ENCODE results near the gene BRF1. TPM values are rescaled to one million over a fixed set of nuclear protein-coding genes. Genes with fewer than 3 reads are reported as not detected.

BRF1 gene
- total and polyA plus RNA-seq, 2 experiments from 2014 or later = 23.6 to 35.9 TPM

DNA sequence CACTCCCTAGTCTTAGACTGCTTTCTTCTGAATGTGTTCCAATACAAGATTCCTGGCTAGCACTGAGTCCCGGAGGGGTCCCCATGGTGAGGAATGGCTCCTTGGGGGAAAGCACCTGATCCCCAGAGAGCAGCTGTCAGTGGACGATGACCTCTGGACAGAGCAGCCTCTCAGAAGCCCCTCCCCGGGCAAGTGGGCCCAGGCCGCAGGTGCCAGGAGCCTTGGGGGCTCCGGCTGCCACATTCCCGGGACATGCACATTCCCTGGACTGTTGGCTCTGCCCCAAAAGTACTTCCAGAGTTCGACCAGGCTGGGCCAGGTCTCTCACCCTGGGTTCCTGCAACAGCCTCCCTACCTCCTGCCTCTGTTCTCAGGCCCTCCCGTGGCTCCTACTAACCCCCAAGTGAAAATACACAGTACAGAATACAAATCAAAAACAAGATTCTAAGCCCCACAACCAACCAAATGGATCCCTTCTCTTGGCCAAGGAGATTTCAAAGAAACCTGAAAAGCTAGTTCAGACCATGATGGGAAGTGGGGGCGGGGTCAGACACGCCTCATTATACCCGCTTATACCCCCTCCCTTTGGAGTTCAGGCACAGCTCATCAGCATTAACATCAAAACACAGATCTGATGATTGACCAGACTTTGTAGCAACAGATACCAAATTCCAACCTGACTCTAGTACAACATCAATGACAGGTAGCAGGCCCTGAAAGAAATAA, 75.8 kb downstream of the BRF1 start:
- DNase-seq (ENCODE audit: low spot score) = no peak
- Histone ChIP-seq H3K4me1 (ENCODE audit: insufficient read depth) (no peaks in the 10 kb centered on the region), H4K20me1 (ENCODE audit: insufficient read depth, poor library complexity, severe bottlenecking) (no peaks in the 10 kb centered on the region), H3K79me2 (no peaks in the 10 kb centered on the region), H3K9me2 (replicated peaks; ENCODE audit: insufficient read depth) (no peaks in the 10 kb centered on the region), H3K27ac (no peak overlapping the region), H3K9me3 (ENCODE audit: low read depth) (no peaks in the 10 kb centered on the region), H2AFZ (no peak overlapping the region), H3K36me3 (replicated peaks; ENCODE audit: insufficient read depth, low read depth) (no peaks in the 10 kb centered on the region), H3K4me3 (no peak overlapping the region), H3K4me2 (no peak overlapping the region), H3K27me3 (no peaks in the 10 kb centered on the region)
- TF ChIP-seq CTCF (IDR thresholded peaks at IDR 0.05; ENCODE audit: poor library complexity) (no peak), EZH2 (IDR thresholded peaks at IDR 0.05; ENCODE audit: borderline replicate concordance) (no peak), EZH2phosphoT487 (IDR thresholded peaks at IDR 0.05; ENCODE audit: low read depth, severe bottlenecking, unreplicated experiment) (no peak)
- 95% methylated on average over 11 of the region's 11 CpGs for WGBS (ENCODE audit: low lambda C conversion rate, missing lambda C conversion rate)

DNA sequence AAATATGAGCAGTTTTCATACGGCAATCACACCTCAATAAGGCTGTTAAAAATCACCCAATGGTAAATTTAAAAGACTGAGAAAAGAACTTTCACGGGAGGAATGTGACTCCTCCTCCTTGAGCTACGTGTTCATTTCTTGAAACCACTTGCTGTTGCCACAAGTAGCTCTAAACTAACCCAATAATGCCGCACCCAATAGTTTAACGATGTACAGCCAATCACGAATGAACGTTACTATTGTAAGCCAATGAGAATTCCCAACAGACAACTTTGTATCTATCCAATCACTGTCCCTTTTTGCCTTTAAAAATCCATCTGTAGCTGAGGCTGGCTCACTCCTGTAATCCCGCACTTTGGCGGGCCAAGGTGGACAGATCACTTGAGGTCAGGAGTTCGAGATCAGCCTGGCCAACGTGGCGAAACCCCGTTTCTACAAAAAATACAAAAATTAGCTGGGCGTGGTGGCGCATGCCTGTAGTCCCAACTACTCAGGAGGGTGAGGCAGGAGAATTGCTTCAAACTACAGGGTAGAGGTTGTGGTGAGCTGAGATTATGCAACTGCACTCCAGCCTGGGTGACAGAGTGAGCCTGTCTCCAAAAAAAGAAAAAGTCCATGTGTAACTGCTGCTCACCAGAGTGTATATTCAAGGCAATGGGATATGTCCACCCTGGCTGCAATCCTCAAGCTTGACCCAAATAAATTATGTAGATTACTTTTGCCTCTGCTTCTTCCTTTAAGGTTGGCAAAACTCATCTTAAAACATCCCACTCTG, 76.8 kb downstream of the BRF1 start:
- DNase-seq (ENCODE audit: low spot score) = no peak
- no peak overlapping the region for H3K4me2 ChIP-seq
- H2AFZ ChIP-seq = no peak overlapping the region
- WGBS (ENCODE audit: low lambda C conversion rate, missing lambda C conversion rate) = 97% methylated on average over 15 of the region's 15 CpGs
- no peaks in the 10 kb centered on the region for H3K27me3 ChIP-seq
- H3K4me1 ChIP-seq (ENCODE audit: insufficient read depth) = no peaks in the 10 kb centered on the region
- no peaks in the 10 kb centered on the region for H3K9me2 ChIP-seq (replicated peaks; ENCODE audit: insufficient read depth)
- no peaks in the 10 kb centered on the region for H4K20me1 ChIP-seq (ENCODE audit: insufficient read depth, poor library complexity, severe bottlenecking)
- no peak overlapping the region for H3K27ac ChIP-seq
- H3K36me3 ChIP-seq (replicated peaks; ENCODE audit: insufficient read depth, low read depth) = no peaks in the 10 kb centered on the region
- H3K4me3 ChIP-seq = no peak overlapping the region
- H3K79me2 ChIP-seq = no peaks in the 10 kb centered on the region
- H3K9me3 ChIP-seq (ENCODE audit: low read depth) = no peaks in the 10 kb centered on the region
- TF ChIP-seq EZH2 (IDR thresholded peaks at IDR 0.05; ENCODE audit: borderline replicate concordance) (no peak), EZH2phosphoT487 (IDR thresholded peaks at IDR 0.05; ENCODE audit: low read depth, severe bottlenecking, unreplicated experiment) (no peak), CTCF (IDR thresholded peaks at IDR 0.05; ENCODE audit: poor library complexity) (no peak)

DNA sequence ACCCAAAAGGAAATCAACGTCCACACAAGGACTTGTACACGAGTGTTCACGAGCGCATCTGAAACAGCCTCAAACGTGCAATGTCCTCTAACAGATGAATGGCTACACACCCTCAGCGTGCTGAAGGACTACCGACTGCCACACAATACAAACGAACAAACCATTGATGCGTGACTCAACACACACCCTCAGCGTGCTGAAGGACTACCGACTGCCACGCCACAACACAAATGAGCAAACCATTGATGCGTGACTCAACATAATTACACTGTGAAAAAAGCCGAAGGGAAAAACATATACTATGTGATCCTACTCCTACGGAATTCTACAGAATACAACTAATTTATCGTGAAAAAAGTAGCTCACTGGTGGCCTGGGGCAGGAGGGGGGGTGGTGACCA, 77.5 kb downstream of the BRF1 start:
- TF ChIP-seq CTCF (IDR thresholded peaks at IDR 0.05; ENCODE audit: poor library complexity) = no peak
- TF ChIP-seq EZH2phosphoT487 (IDR thresholded peaks at IDR 0.05; ENCODE audit: low read depth, severe bottlenecking, unreplicated experiment) = no peak
- TF ChIP-seq EZH2 (IDR thresholded peaks at IDR 0.05; ENCODE audit: borderline replicate concordance) = no peak
- DNase-seq (ENCODE audit: low spot score) = no peak
- H3K36me3 ChIP-seq (replicated peaks; ENCODE audit: insufficient read depth, low read depth) = no peaks in the 10 kb centered on the region

More for the DNA sequence above, 77.5 kb downstream of the BRF1 start:
- H3K79me2 ChIP-seq = no peaks in the 10 kb centered on the region
- no peaks in the 10 kb centered on the region for H3K4me1 ChIP-seq (ENCODE audit: insufficient read depth)
- H3K27me3 ChIP-seq = no peaks in the 10 kb centered on the region
- WGBS (ENCODE audit: low lambda C conversion rate, missing lambda C conversion rate) = 89% methylated on average over 16 of the region's 16 CpGs
- no peak overlapping the region for H2AFZ ChIP-seq
- no peak overlapping the region for H3K4me3 ChIP-seq
- no peaks in the 10 kb centered on the region for H3K9me3 ChIP-seq (ENCODE audit: low read depth)
- no peak overlapping the region for H3K27ac ChIP-seq
- H4K20me1 ChIP-seq (ENCODE audit: insufficient read depth, poor library complexity, severe bottlenecking) = no peaks in the 10 kb centered on the region
- H3K9me2 ChIP-seq (replicated peaks; ENCODE audit: insufficient read depth) = no peaks in the 10 kb centered on the region
- no peak overlapping the region for H3K4me2 ChIP-seq

All from hepatocyte (in vitro differentiated cells).